H9 (cell line): ENCODE results near the gene RMND5A. TPM values are rescaled to one million over a fixed set of nuclear protein-coding genes. Genes with fewer than 3 reads are reported as not detected.

Source experiments
- DNase-seq: peaks from one replicate; pipeline ENCODE4 v3.0.0-alpha.2; 2017
- H2AFZ ChIP-seq: one replicate; pipeline ENCODE4 v1.6.1; 2013; ENCODE audit warnings: mild to moderate bottlenecking, low read length, control low read depth, moderate library complexity
- H2AK5ac ChIP-seq: 2 replicates; pipeline ENCODE4 v1.6.1; 2013; ENCODE audit warnings: low read length, control low read depth, mixed read lengths; ENCODE audit not compliant: insufficient read length
- H2BK120ac ChIP-seq: one replicate; pipeline ENCODE4 v1.6.1; 2013; ENCODE audit warnings: low read depth, mild to moderate bottlenecking, low read length, control low read depth, inconsistent platforms; ENCODE audit not compliant: poor library complexity, severe bottlenecking
- H2BK12ac ChIP-seq: 2 replicates; pipeline ENCODE4 v1.6.1; 2013; ENCODE audit warnings: low read length, control low read depth, mixed read lengths, low read depth; ENCODE audit not compliant: insufficient read length
- H2BK15ac ChIP-seq: 2 replicates; pipeline ENCODE4 v1.6.1; 2013; ENCODE audit warnings: low read depth, low read length, control low read depth
- H2BK20ac ChIP-seq: one replicate; pipeline ENCODE4 v1.6.1; 2013; ENCODE audit warnings: low read depth, mild to moderate bottlenecking, low read length, control low read depth, inconsistent platforms; ENCODE audit not compliant: poor library complexity, severe bottlenecking
- H2BK5ac ChIP-seq: 2 replicates; pipeline ENCODE4 v1.6.1; 2013; ENCODE audit warnings: low read length, control low read depth, mixed read lengths; ENCODE audit not compliant: insufficient read length
- H3K14ac ChIP-seq: 2 replicates; pipeline ENCODE4 v1.6.1; 2013; ENCODE audit warnings: low read length, control low read depth; ENCODE audit not compliant: insufficient read depth
- H3K18ac ChIP-seq: 2 replicates; pipeline ENCODE4 v1.6.1; 2013; ENCODE audit warnings: low read depth, mild to moderate bottlenecking, mixed read lengths, low read length, control low read depth; ENCODE audit not compliant: insufficient read length
- H3K23ac ChIP-seq: 2 replicates; pipeline ENCODE4 v1.6.1; 2013; ENCODE audit warnings: low read length, control low read depth, mixed read lengths, low read depth; ENCODE audit not compliant: insufficient read length
- H3K23me2 ChIP-seq: 2 replicates; pipeline ENCODE4 v1.6.1; 2013; ENCODE audit warnings: low read depth, mild to moderate bottlenecking, mixed read lengths, low read length, control low read depth; ENCODE audit not compliant: insufficient read length, poor library complexity, severe bottlenecking
- H3K27ac ChIP-seq: 2 replicates; pipeline ENCODE4 v1.5.1; 2013; ENCODE audit warnings: low read length, control low read depth, mixed read lengths, low read depth; ENCODE audit not compliant: insufficient read length
- H3K27me3 ChIP-seq: 2 replicates; pipeline ENCODE4 v1.6.1; 2013; ENCODE audit warnings: low read length, control low read depth, inconsistent platforms; ENCODE audit not compliant: insufficient read depth
- H3K4ac ChIP-seq: 2 replicates; pipeline ENCODE4 v1.6.1; 2013; ENCODE audit warnings: low read depth, mild to moderate bottlenecking, control low read depth, inconsistent platforms, low read length, moderate library complexity
- H3K4me1 ChIP-seq: 2 replicates; pipeline ENCODE4 v1.6.1; 2013; ENCODE audit warnings: low read length, control low read depth, inconsistent platforms; ENCODE audit not compliant: insufficient read depth
- H3K4me2 ChIP-seq: 2 replicates; pipeline ENCODE4 v1.6.1; 2013; ENCODE audit warnings: low read length, control low read depth, mixed read lengths; ENCODE audit not compliant: insufficient read length, insufficient read depth
- H3K56ac ChIP-seq: 2 replicates; pipeline ENCODE4 v1.6.1; 2013; ENCODE audit warnings: low read depth, mild to moderate bottlenecking, mixed read lengths, low read length, control low read depth; ENCODE audit not compliant: insufficient read length
- H3K79me1 ChIP-seq: 2 replicates; pipeline ENCODE4 v1.6.1; 2013; ENCODE audit warnings: low read depth, mild to moderate bottlenecking, moderate library complexity, low read length, control low read depth, inconsistent platforms; ENCODE audit not compliant: insufficient read depth, poor library complexity, severe bottlenecking
- H3K79me2 ChIP-seq: 2 replicates; pipeline ENCODE4 v1.6.1; 2013; ENCODE audit warnings: low read length, control low read depth, inconsistent platforms; ENCODE audit not compliant: insufficient read depth
- H3K9ac ChIP-seq: 2 replicates; pipeline ENCODE4 v1.6.1; 2013; ENCODE audit warnings: low read length, control low read depth, mixed read lengths; ENCODE audit not compliant: insufficient read length; ENCODE audit errors: extremely low read depth
- H3K9me3 ChIP-seq: one replicate; pipeline ENCODE4 v1.6.1; 2013; ENCODE audit warnings: low read depth, low read length, inconsistent platforms; ENCODE audit not compliant: control insufficient read depth
- H3T11ph ChIP-seq: one replicate; pipeline ENCODE4 v1.6.1; 2013; ENCODE audit warnings: mild to moderate bottlenecking, low read length, control low read depth, inconsistent platforms
- H4K20me1 ChIP-seq: one replicate; pipeline ENCODE4 v1.6.1; 2013; ENCODE audit not compliant: control insufficient read depth, insufficient read length, insufficient read depth
- H4K5ac ChIP-seq: 2 replicates; pipeline ENCODE4 v1.6.1; 2013; ENCODE audit warnings: low read depth, mild to moderate bottlenecking, mixed read lengths, low read length, control low read depth; ENCODE audit not compliant: insufficient read length
- H4K8ac ChIP-seq: replicated peaks from 2 replicates; pipeline ENCODE4 v1.6.1; 2013; ENCODE audit warnings: low read length, control low read depth, mixed read lengths, low read depth; ENCODE audit not compliant: insufficient read length
- H4K91ac ChIP-seq: 2 replicates; pipeline ENCODE4 v1.6.1; 2013; ENCODE audit warnings: low read depth, mild to moderate bottlenecking, moderate library complexity, mixed read lengths, low read length, control low read depth; ENCODE audit not compliant: insufficient read length
- H3K27ac Mint-ChIP-seq, 3 experiments: 2 replicates in 2 of 3; 3 replicates in 1 of 3; pipeline ENCODE4 v1.8.0; 2020 to 2021; ENCODE audit warnings: mixed read lengths in 3 of 3, mild to moderate bottlenecking in 1 of 3, moderate library complexity in 1 of 3
- H3K27me3 Mint-ChIP-seq: 2 replicates; pipeline ENCODE4 v1.8.0; 2021; ENCODE audit warnings: low read depth, mild to moderate bottlenecking, moderate library complexity, mixed read lengths
- H3K36me3 Mint-ChIP-seq, 3 experiments: 2 replicates in 2 of 3; 3 replicates in 1 of 3; pipeline ENCODE4 v1.8.0; 2020 to 2021; ENCODE audit warnings: low read depth in 3 of 3, mixed read lengths in 3 of 3; ENCODE audit not compliant: insufficient read depth in 1 of 3
- H3K4me1 Mint-ChIP-seq, 2 experiments: 2 replicates each; pipeline ENCODE4 v1.8.0; 2020; ENCODE audit warnings: mixed read lengths in 2 of 2
- H3K4me3 Mint-ChIP-seq, 2 experiments: 2 replicates in 1 of 2; 3 replicates in 1 of 2; pipeline ENCODE4 v1.8.0; 2020 to 2021; ENCODE audit warnings: mild to moderate bottlenecking in 2 of 2, mixed read lengths in 2 of 2, moderate library complexity in 1 of 2
- H3K9me3 Mint-ChIP-seq, 2 experiments: 2 replicates in 1 of 2; 3 replicates in 1 of 2; pipeline ENCODE4 v1.8.0; 2020; ENCODE audit warnings: mild to moderate bottlenecking in 2 of 2, mixed read lengths in 2 of 2, moderate library complexity in 1 of 2
- WGBS: extraction: QIAGEN DNeasy Blood & Tissue Kit; methylation state at CpG from one replicate; pipeline ENCODE4 v1.1.7; 2013; ENCODE audit warnings: missing lambda C conversion rate, low lambda C conversion rate, mixed read lengths; ENCODE audit not compliant: insufficient read length; ENCODE audit errors: extremely low coverage; 5-methylcytosine and 5-hydroxymethylcytosine counted together
- total RNA-seq: library from RNA; stranded (reverse); gene quantifications from 2 replicates; pipeline ENCODE4 v1.2.1, GENCODE V29; 2021
- TF ChIP-seq, protein P1 (sequence below): fragments of 200-600 bp; sonication (generic); conservative IDR thresholded peaks from 3 replicates; pipeline ENCODE4 v1.8.0; 2021; ENCODE audit warnings: antibody characterized with exemption, mild to moderate bottlenecking

RMND5A gene
- total RNA-seq, 1 experiment from 2014 or later = 48.8 TPM

DNA sequence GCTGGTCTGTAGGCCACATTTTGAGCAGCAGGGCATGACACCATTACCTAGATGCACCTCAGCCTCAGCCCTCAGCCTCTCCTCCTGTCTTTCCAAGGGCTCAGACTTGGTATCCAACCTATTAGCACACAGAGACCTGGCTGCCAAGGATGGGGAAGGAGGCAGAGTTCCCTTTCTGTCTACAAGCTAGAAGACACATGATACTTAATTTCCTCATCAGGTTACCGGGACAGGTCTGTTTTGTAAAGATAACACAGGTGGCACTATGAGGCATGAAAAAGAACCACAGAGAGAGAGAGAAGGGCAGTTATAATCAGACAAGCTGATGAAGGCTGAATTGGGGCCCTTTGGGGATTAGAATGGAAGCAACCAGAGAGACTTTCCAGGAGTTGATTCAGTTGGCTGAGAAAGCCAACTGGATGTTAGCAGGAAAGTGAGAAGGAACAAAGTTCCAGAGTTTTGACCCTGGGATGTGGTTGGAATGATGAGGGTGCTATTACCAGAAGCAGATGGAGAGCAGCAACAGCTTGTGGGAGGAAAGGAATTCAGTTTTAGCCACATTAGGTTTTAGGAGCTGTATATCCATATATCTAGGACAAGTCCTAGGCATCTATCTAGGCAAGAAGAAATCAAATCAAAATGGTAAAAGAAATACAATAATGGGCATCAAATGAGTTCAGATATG lies 46.0 kb upstream of the RMND5A start:
- Mint-ChIP-seq H3K4me1 (no peaks in the 10 kb centered on the region), H3K9me3 (peaks cover 0 to 3% of the 10 kb centered on the region in 2 experiments; a peak in 1 of 5 replicates), H3K27me3 (no peaks in the 10 kb centered on the region; the same call in 1 of the 2 replicates), H3K27ac (no peak overlapping the region), H3K36me3 (no peaks in the 10 kb centered on the region; a peak in 1 of 7 replicates), H3K4me3 (no peak overlapping the region)
- no peak overlapping the region for H2BK5ac ChIP-seq
- no peak overlapping the region for H3K4ac ChIP-seq
- no peak overlapping the region for H3T11ph ChIP-seq
- H3K27me3 ChIP-seq = no peaks in the 10 kb centered on the region
- no peak overlapping the region for H2BK15ac ChIP-seq
- no peak overlapping the region for H3K9ac ChIP-seq
- no peak overlapping the region for H4K8ac ChIP-seq
- H2BK12ac ChIP-seq = no peak overlapping the region
- H3K4me1 ChIP-seq = no peaks in the 10 kb centered on the region
- no peak for DNase-seq
- H2AK5ac ChIP-seq = no peak overlapping the region
- H2BK120ac ChIP-seq = no peak overlapping the region
- no peak overlapping the region for H3K18ac ChIP-seq
- no peak overlapping the region for H3K4me2 ChIP-seq
- no peak overlapping the region for H4K5ac ChIP-seq
- H3K79me2 ChIP-seq = no peaks in the 10 kb centered on the region
- TF ChIP-seq, protein P1, sequence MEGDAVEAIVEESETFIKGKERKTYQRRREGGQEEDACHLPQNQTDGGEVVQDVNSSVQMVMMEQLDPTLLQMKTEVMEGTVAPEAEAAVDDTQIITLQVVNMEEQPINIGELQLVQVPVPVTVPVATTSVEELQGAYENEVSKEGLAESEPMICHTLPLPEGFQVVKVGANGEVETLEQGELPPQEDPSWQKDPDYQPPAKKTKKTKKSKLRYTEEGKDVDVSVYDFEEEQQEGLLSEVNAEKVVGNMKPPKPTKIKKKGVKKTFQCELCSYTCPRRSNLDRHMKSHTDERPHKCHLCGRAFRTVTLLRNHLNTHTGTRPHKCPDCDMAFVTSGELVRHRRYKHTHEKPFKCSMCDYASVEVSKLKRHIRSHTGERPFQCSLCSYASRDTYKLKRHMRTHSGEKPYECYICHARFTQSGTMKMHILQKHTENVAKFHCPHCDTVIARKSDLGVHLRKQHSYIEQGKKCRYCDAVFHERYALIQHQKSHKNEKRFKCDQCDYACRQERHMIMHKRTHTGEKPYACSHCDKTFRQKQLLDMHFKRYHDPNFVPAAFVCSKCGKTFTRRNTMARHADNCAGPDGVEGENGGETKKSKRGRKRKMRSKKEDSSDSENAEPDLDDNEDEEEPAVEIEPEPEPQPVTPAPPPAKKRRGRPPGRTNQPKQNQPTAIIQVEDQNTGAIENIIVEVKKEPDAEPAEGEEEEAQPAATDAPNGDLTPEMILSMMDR = no peak
- H3K56ac ChIP-seq = no peak overlapping the region
- H3K23ac ChIP-seq = no peak overlapping the region
- WGBS = no CpG with 5 or more reads among the region's 1 CpG
- no peak overlapping the region for H3K14ac ChIP-seq
- H4K20me1 ChIP-seq = no peaks in the 10 kb centered on the region
- H4K91ac ChIP-seq = no peak overlapping the region
- no peaks in the 10 kb centered on the region for H3K23me2 ChIP-seq
- no peak overlapping the region for H2AFZ ChIP-seq
- no peak overlapping the region for H3K27ac ChIP-seq
- H3K79me1 ChIP-seq = no peaks in the 10 kb centered on the region
- no peak overlapping the region for H2BK20ac ChIP-seq
- H3K9me3 ChIP-seq = no peaks in the 10 kb centered on the region
